ENCODE measurements around the gene MAP2K4. TPM values are rescaled to one million over a fixed set of nuclear protein-coding genes. Genes with fewer than 3 reads are reported as not detected.

The MAP2K4 gene
- total and polyA plus RNA-seq, 2 donors (not counting 1 experiment from before 2014, with no cell fraction given), result 6.2 to 44.8 TPM

DNA sequence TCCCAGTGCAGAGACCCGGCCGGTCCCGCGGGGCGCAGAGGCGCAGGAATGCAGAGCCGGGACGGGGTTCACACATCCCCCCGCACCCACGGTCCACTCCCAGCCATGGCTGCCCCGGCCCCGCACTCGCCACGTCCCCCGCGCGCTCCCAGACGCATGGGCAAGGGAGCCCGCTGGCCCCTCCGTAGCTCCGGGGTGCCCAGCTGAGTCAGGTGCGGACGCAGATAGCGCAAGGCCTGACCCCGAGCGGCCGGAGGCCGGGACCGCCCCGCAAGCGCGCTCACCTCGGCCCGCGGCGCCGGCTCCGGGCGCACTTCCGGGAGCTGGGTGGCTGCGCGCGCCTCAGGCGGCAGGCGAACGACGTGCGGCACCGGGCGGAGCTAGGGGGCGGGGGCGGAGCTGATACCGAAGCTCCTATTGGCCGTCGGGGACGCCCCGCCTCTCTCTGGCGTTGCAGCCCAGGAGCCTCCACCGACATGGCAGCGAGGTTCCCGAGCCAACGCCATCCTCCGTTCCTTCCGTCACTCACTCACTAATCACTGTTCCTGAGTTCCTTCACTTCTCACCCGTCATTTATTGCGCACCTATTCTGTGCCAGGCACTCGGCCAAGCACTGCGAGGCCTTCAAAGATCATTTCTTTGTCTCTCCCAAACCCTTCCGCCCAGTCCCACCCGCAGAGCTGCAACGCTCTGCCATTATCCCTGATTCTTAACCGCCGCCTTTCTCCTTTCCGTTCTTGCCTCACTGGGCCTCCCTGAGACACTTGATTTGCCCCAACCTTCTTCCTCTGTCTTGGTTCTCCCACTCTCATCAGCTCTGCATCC, 23.3 kb upstream of the MAP2K4 start, which contains the start of gene ZNF18:
TSS of gene ZNF18 (minus strand) at position 329 of the 825 bp plus-strand sequence. CDS start 4,646 bp downstream, outside the sequence.
- Mint-ChIP-seq H3K4me1 (peaks cover 16% of the 10 kb centered on the region), H3K27me3 (no peaks in the 10 kb centered on the region), H3K4me3 (peak within 1 kb of the TSS; percentile 90), H3K9me3 (ENCODE audit: insufficient read depth) (no peaks in the 10 kb centered on the region), H3K27ac (peak within 1 kb of the TSS; percentile 96)
- CTCF ChIA-PET, result interaction anchor here (1.0 to 2.2 kb wide), 5 partner anchors 10 to 1021 kb away, joined by 3 to 21 read pairs (median 3); partner anchors contain the start of genes ELAC2 and MAP2K4
- peak within 1 kb of the TSS; percentile 58 to 97 (median 92) for H3K4me3 ChIP-seq (ENCODE audit: control extremely low read depth in 1 of 5, extremely low read depth in 1 of 5, insufficient read depth in 1 of 5, low read depth in 2 of 5, low read length in 4 of 5)
- H3K4me1 ChIP-seq (ENCODE audit: control insufficient read depth in 2 of 2, insufficient read depth in 2 of 2, low read length in 2 of 2), result peaks cover 5 to 11% of the 10 kb centered on the region in 2 donors
- H3K36me3 ChIP-seq (replicated peaks in 1 of 2; ENCODE audit: control extremely low read depth in 1 of 2, control insufficient read depth in 1 of 2, extremely low read depth in 1 of 2, insufficient read depth in 2 of 2, low read length in 1 of 2), result peaks cover 0 to 1% of the 10 kb centered on the region in 2 experiments
- DNase-seq (peak; percentile 96), ATAC-seq (ENCODE audit: low read depth) (peak; percentile 95)
- POLR2A ChIA-PET, result interaction anchor here (0.5 to 2.5 kb wide), 4 partner anchors 10 to 1021 kb away, joined by 4 to 31 read pairs (median 4); partner anchors contain the start of genes ELAC2 and MAP2K4
- peak within 1 kb of the TSS; percentile 98 for H2AFZ ChIP-seq (ENCODE audit: insufficient read depth, low read depth, low read length, poor library complexity, severe bottlenecking)
- H3K27me3 ChIP-seq (replicated peaks in 1 of 4; ENCODE audit: control extremely low read depth in 1 of 4, control insufficient read depth in 3 of 4, insufficient read depth in 4 of 4, low read length in 3 of 4), result no peaks in the 10 kb centered on the region
- TF ChIP-seq CTCF (IDR thresholded peaks at IDR 0.05) (no peak), EZH2 (IDR thresholded peaks at IDR 0.05; ENCODE audit: borderline replicate concordance, insufficient read depth, low read depth, low read length, poor library complexity, severe bottlenecking) (no peak)
- 1% methylated on average over 74 of the region's 74 CpGs for WGBS (ENCODE audit: insufficient coverage)
- peak within 1 kb of the TSS; percentile 97 for H3K9ac ChIP-seq (ENCODE audit: low read length)
- H3K9me3 ChIP-seq (ENCODE audit: control extremely low read depth in 1 of 3, control insufficient read depth in 2 of 3, insufficient read depth in 1 of 3, low read length in 2 of 3), result no peaks in the 10 kb centered on the region
- H4K20me1 ChIP-seq (ENCODE audit: control insufficient read depth, insufficient read depth, low read length, poor library complexity, severe bottlenecking), result no peaks in the 10 kb centered on the region
- H3K79me2 ChIP-seq (ENCODE audit: control insufficient read depth, insufficient read depth, low read length), result peaks cover 22% of the 10 kb centered on the region
- H3K4me2 ChIP-seq (replicated peaks; ENCODE audit: low read depth, low read length, poor library complexity, severe bottlenecking), result peak within 1 kb of the TSS; percentile 82
- peak within 1 kb of the TSS; percentile 81 to 87 for H3K27ac ChIP-seq (ENCODE audit: low read length in 2 of 2)
- intact Hi-C loops (cut with micrococcal nuclease), result loop anchor here (1.0 to 5.0 kb wide), 4 partner anchors 23 to 1300 kb away; partner anchors contain the start of genes ADPRM, MAP2K4 and SCO1

All from B cell (primary cell).